ENCODE data around the gene RNF224.

DNA sequence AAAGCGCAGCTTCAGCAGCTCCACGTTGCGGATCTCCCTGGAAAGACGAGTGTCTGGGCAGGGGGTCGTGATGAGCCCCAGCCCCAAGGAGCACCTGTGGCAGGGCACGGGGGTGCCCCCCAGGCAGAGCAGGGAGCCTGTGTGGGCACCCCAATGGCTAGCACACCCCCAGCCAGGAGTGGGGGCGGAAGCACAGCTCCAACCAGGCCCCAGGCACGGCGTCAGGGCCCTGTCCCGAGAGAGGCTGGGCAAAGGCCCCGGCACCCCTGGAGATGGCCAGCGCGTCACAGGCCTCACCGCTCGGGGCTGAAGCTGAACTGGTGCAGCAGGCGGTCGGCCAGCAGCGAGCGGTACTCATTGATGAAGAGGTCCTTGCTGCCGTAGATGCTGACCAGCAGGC lies 46.8 kb upstream of the RNF224 start:
- TF ChIP-seq ZNF556 (CRISPR knock-in tag; IDR thresholded peaks at IDR 0.05; ENCODE audit: borderline replicate concordance) (no peak), AKNA (CRISPR knock-in tag; IDR thresholded peaks at IDR 0.05; ENCODE audit: borderline replicate concordance) (no peak), JUN (CRISPR knock-in tag; IDR thresholded peaks at IDR 0.05) (no peak), CBX1 (IDR thresholded peaks at IDR 0.05; ENCODE audit: low read depth) (no peak), CREB1 (IDR thresholded peaks at IDR 0.05) (no peak), CREB1 (CRISPR knock-in tag; IDR thresholded peaks at IDR 0.05) (no peak), ZBTB21 (CRISPR knock-in tag; IDR thresholded peaks at IDR 0.05) (no peak), USF2 (IDR thresholded peaks at IDR 0.05; ENCODE audit: low read depth, low read length) (no peak), USF2 (CRISPR knock-in tag; IDR thresholded peaks at IDR 0.05; ENCODE audit: borderline replicate concordance) (no peak), NRL (CRISPR knock-in tag; IDR thresholded peaks at IDR 0.05; ENCODE audit: borderline replicate concordance) (no peak)
- TF ChIP-seq, protein P1, sequence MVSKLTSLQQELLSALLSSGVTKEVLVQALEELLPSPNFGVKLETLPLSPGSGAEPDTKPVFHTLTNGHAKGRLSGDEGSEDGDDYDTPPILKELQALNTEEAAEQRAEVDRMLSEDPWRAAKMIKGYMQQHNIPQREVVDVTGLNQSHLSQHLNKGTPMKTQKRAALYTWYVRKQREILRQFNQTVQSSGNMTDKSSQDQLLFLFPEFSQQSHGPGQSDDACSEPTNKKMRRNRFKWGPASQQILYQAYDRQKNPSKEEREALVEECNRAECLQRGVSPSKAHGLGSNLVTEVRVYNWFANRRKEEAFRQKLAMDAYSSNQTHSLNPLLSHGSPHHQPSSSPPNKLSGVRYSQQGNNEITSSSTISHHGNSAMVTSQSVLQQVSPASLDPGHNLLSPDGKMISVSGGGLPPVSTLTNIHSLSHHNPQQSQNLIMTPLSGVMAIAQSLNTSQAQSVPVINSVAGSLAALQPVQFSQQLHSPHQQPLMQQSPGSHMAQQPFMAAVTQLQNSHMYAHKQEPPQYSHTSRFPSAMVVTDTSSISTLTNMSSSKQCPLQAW (CRISPR knock-in tag; IDR thresholded peaks at IDR 0.05): no peak
